ENCODE data around the gene ANKRD28. TPM values are rescaled to one million over a fixed set of nuclear protein-coding genes. Genes with fewer than 3 reads are reported as not detected.

The ANKRD28 gene
- total and polyA plus RNA-seq, 2 experiments from 2014 or later = 15.2 to 61.3 TPM

GRCh38 chr3:15771444-15771843 is 26.3 kb downstream of the ANKRD28 start (continued):
- TF ChIP-seq ETS1 (IDR thresholded peaks at IDR 0.05) (no peak), CREB1 (CRISPR knock-in tag; IDR thresholded peaks at IDR 0.05; ENCODE audit: low read depth) (no peak), POLR2AphosphoS5 (IDR thresholded peaks at IDR 0.05; ENCODE audit: low read depth) (no peak), STAT1 (IDR thresholded peaks at IDR 0.05; ENCODE audit: unreplicated experiment) (no peak), ZNF331 (CRISPR knock-in tag; IDR thresholded peaks at IDR 0.05; ENCODE audit: low read depth) (no peak)

GRCh38 chr3:15769256-15769915 is 28.4 kb downstream of the ANKRD28 start:
- no peak overlapping the region for H3K4me3 Mint-ChIP-seq
- no peak overlapping the region for H3K27ac ChIP-seq (ENCODE audit: low read depth)
- H3K36me3 Mint-ChIP-seq (ENCODE audit: low read depth) = no peaks in the 10 kb centered on the region; the same call in 1 of the 3 replicates
- no peaks in the 10 kb centered on the region for H3F3A ChIP-seq (replicated peaks; ENCODE audit: low read depth)
- H3K4me3 ChIP-seq = no peak overlapping the region
- no peaks in the 10 kb centered on the region; the same call in 2 of the 3 replicates for H3K9me3 Mint-ChIP-seq
- no peaks in the 10 kb centered on the region for H3K27me3 ChIP-seq (ENCODE audit: insufficient read depth)
- no peaks in the 10 kb centered on the region for H3K9me2 ChIP-seq (ENCODE audit: insufficient read depth)
- no peaks in the 10 kb centered on the region for H3K4me1 ChIP-seq (ENCODE audit: insufficient read depth)
- H3K27ac Mint-ChIP-seq = no peak overlapping the region; the same call in 1 of the 2 replicates
- H3K27me3 Mint-ChIP-seq (ENCODE audit: insufficient read depth, low read depth, poor library complexity) = peaks cover 5% of the 10 kb centered on the region
- no peak for DNase-seq (ENCODE audit: low spot score)
- peaks cover 33% of the 10 kb centered on the region for H3K79me2 ChIP-seq (replicated peaks; ENCODE audit: insufficient read depth)
- no peaks in the 10 kb centered on the region for H3K36me3 ChIP-seq (ENCODE audit: insufficient read depth)
- ATAC-seq = no peak
- no peaks in the 10 kb centered on the region for H4K20me1 ChIP-seq (replicated peaks; ENCODE audit: insufficient read depth)
- peaks cover 2% of the 10 kb centered on the region; the same call in 2 of the 3 replicates for H3K4me1 Mint-ChIP-seq
- no peak overlapping the region for H3K4me2 ChIP-seq
- no peak overlapping the region for H2AFZ ChIP-seq
- no peak for TF ChIP-seq REST (IDR thresholded peaks at IDR 0.05; ENCODE audit: unreplicated experiment)
- no peak for TF ChIP-seq CREB1 (CRISPR knock-in tag; IDR thresholded peaks at IDR 0.05; ENCODE audit: low read depth)
- no peak for TF ChIP-seq POLR2AphosphoS5 (IDR thresholded peaks at IDR 0.05; ENCODE audit: low read depth)
- TF ChIP-seq STAT1 (IDR thresholded peaks at IDR 0.05; ENCODE audit: unreplicated experiment) = no peak
- TF ChIP-seq EZH2phosphoT487 (IDR thresholded peaks at IDR 0.05; ENCODE audit: unreplicated experiment) = no peak
- no peak for TF ChIP-seq NANOG (IDR thresholded peaks at IDR 0.05; ENCODE audit: borderline replicate concordance)
- no peak for TF ChIP-seq ZNF114 (CRISPR knock-in tag; IDR thresholded peaks at IDR 0.05)
- no peak for TF ChIP-seq ETS1 (IDR thresholded peaks at IDR 0.05)
- TF ChIP-seq EZH2 (IDR thresholded peaks at IDR 0.05; ENCODE audit: low read depth, unreplicated experiment) = no peak
- TF ChIP-seq ZNF331 (CRISPR knock-in tag; IDR thresholded peaks at IDR 0.05; ENCODE audit: low read depth) = no peak
- no peak for TF ChIP-seq ZNF462 (CRISPR knock-in tag; IDR thresholded peaks at IDR 0.05)
